H1 (cell line): ENCODE data around the gene SIX6. TPM values are rescaled to one million over a fixed set of nuclear protein-coding genes. Genes with fewer than 3 reads are reported as not detected.

Experiments used
- CTCF ChIA-PET: fragments of 300-600 bp; sonication (Branson Sonifier 250); formaldehyde crosslinking; loops from one replicate; lab custom pipeline; 2021; ENCODE audit not compliant: partially characterized antibody; lab: Charles Lee
- POLR2A ChIA-PET: fragments of 300-600 bp; sonication (Branson Sonifier 250); formaldehyde crosslinking; loops from one replicate; lab custom pipeline; 2021; ENCODE audit warnings: inconsistent platforms; ENCODE audit not compliant: partially characterized antibody; lab: Charles Lee
- DNase-seq, 2 experiments: peaks; one replicate each; pipeline versions ENCODE4 v3.0.0 to v3.0.0-alpha.2; 2010 to 2022; ENCODE audit warnings: low spot score in 2 of 2, low read depth in 1 of 2, mixed read lengths in 1 of 2
- FAIRE-seq: peaks from 2 replicates; lab custom pipeline; 2011; peaks lifted over from hg19 to GRCh38; lab: Jason Lieb, UNC
- H2AFZ ChIP-seq: 2 replicates; pipeline ENCODE4 v1.8.1; 2012; ENCODE audit warnings: low read length, inconsistent platforms
- H2AK5ac ChIP-seq: 2 replicates; pipeline ENCODE4 v1.6.1; 2013; ENCODE audit warnings: low read depth, low read length
- H2BK120ac ChIP-seq: replicated peaks from 2 replicates; pipeline ENCODE3; 2013; ENCODE audit warnings: low read depth, low read length, inconsistent platforms
- H2BK12ac ChIP-seq: 2 replicates; pipeline ENCODE4 v1.6.1; 2013; ENCODE audit warnings: low read depth, low read length
- H2BK15ac ChIP-seq: 2 replicates; pipeline ENCODE4 v1.6.1; 2013; ENCODE audit warnings: low read length
- H2BK20ac ChIP-seq: 2 replicates; pipeline ENCODE4 v1.6.1; 2013; ENCODE audit warnings: low read length
- H2BK5ac ChIP-seq: 2 replicates; pipeline ENCODE4 v1.6.1; 2013; ENCODE audit warnings: low read depth, low read length
- H3K14ac ChIP-seq: 2 replicates; pipeline ENCODE4 v1.6.1; 2013; ENCODE audit warnings: inconsistent platforms; ENCODE audit not compliant: insufficient read length
- H3K18ac ChIP-seq: 2 replicates; pipeline ENCODE4 v1.6.1; 2013; ENCODE audit warnings: low read length; ENCODE audit errors: extremely low read depth
- H3K23ac ChIP-seq: 2 replicates; pipeline ENCODE4 v1.6.1; 2013; ENCODE audit warnings: inconsistent platforms; ENCODE audit not compliant: insufficient read length
- H3K23me2 ChIP-seq: 2 replicates; pipeline ENCODE4 v1.6.1; 2013; ENCODE audit warnings: low read depth, low read length
- H3K27ac ChIP-seq: 2 replicates; pipeline ENCODE4 v1.6.1; 2011; ENCODE audit warnings: low read depth, low read length, inconsistent platforms
- H3K27me3 ChIP-seq, 4 experiments: replicated peaks in 1 of 4; 1 replicate in 1 of 4; 2 replicates in 3 of 4; pipeline versions ENCODE4 v1.6.1 to v1.8.1; 2011 to 2013; ENCODE audit warnings: low read length in 3 of 4, mild to moderate bottlenecking in 3 of 4, inconsistent platforms in 2 of 4, mixed read lengths in 2 of 4, moderate library complexity in 1 of 4; ENCODE audit not compliant: control insufficient read depth in 3 of 4, insufficient read depth in 3 of 4; ENCODE audit errors: extremely low read depth in 1 of 4
- H3K36me3 ChIP-seq, 4 experiments: 2 replicates each; pipeline versions ENCODE4 v1.6.1 to v1.8.1; 2011 to 2013; ENCODE audit warnings: mild to moderate bottlenecking in 4 of 4, low read length in 3 of 4, moderate library complexity in 2 of 4, control low read depth in 1 of 4, inconsistent platforms in 1 of 4; ENCODE audit not compliant: insufficient read depth in 4 of 4, control insufficient read depth in 2 of 4
- H3K4ac ChIP-seq: replicated peaks from 2 replicates; pipeline ENCODE3; 2013; ENCODE audit warnings: low read length, low read depth, mixed read lengths, inconsistent platforms; ENCODE audit not compliant: insufficient read length
- H3K4me1 ChIP-seq, 4 experiments: replicated peaks in 1 of 4; 1 replicate in 1 of 4; 2 replicates in 3 of 4; pipeline versions ENCODE4 v1.6.1 to v1.8.1; 2011 to 2013; ENCODE audit warnings: low read length in 3 of 4, inconsistent platforms in 2 of 4, mixed read lengths in 1 of 4; ENCODE audit not compliant: insufficient read depth in 4 of 4, control insufficient read depth in 3 of 4
- H3K4me2 ChIP-seq, 2 experiments: 2 replicates each; pipeline versions ENCODE4 v1.6.1 to v1.8.1; 2011 to 2013; ENCODE audit warnings: low read depth in 2 of 2, low read length in 2 of 2, control low read depth in 1 of 2, inconsistent platforms in 1 of 2, mild to moderate bottlenecking in 1 of 2; ENCODE audit not compliant: insufficient read depth in 1 of 2
- H3K4me3 ChIP-seq, 4 experiments: fragments of 200-600, 300-600 bp in 1 of 4; sonication (generic), shearing (Covaris generic), sonication (Bioruptor Twin) in 1 of 4; 2 replicates each; pipeline versions ENCODE4 v1.5.1 to v1.8.1; 2011 to 2016; ENCODE audit warnings: low read length in 4 of 4, low read depth in 3 of 4, control low read depth in 2 of 4, inconsistent platforms in 2 of 4, mild to moderate bottlenecking in 2 of 4, mixed read lengths in 1 of 4, moderate library complexity in 1 of 4; ENCODE audit not compliant: insufficient read depth in 2 of 4; ENCODE audit errors: extremely low read depth in 1 of 4
- H3K56ac ChIP-seq: replicated peaks from 2 replicates; pipeline ENCODE3; 2013; ENCODE audit warnings: low read depth, mild to moderate bottlenecking, mixed read lengths, low read length, inconsistent platforms; ENCODE audit not compliant: insufficient read length
- H3K79me1 ChIP-seq: 2 replicates; pipeline ENCODE4 v1.6.1; 2013; ENCODE audit warnings: low read depth, low read length, control low read depth
- H3K79me2 ChIP-seq, 2 experiments: 2 replicates each; pipeline versions ENCODE4 v1.6.1 to v1.8.1; 2012 to 2013; ENCODE audit warnings: low read length in 2 of 2, mild to moderate bottlenecking in 2 of 2, inconsistent platforms in 1 of 2; ENCODE audit not compliant: insufficient read depth in 2 of 2, control insufficient read depth in 1 of 2
- H3K9ac ChIP-seq, 4 experiments: replicated peaks in 1 of 4; 1 replicate in 1 of 4; 2 replicates in 3 of 4; pipeline versions ENCODE4 v1.6.1 to v1.8.1; 2011 to 2013; ENCODE audit warnings: low read depth in 3 of 4, low read length in 3 of 4, control low read depth in 2 of 4, mild to moderate bottlenecking in 2 of 4, moderate library complexity in 2 of 4, inconsistent platforms in 1 of 4; ENCODE audit errors: extremely low read depth in 1 of 4
- H3K9me3 ChIP-seq, 2 experiments: 2 replicates each; pipeline versions ENCODE4 v1.6.1 to v1.8.1; 2012 to 2013; ENCODE audit warnings: mild to moderate bottlenecking in 2 of 2, moderate library complexity in 2 of 2, control low read depth in 1 of 2, inconsistent platforms in 1 of 2, low read depth in 1 of 2, low read length in 1 of 2, mixed read lengths in 1 of 2; ENCODE audit not compliant: insufficient read depth in 2 of 2
- H4K20me1 ChIP-seq, 2 experiments: replicated peaks in 1 of 2; 2 replicates each; pipeline versions ENCODE3 to v1.8.1; 2011 to 2013; ENCODE audit warnings: inconsistent platforms in 2 of 2, low read length in 2 of 2, mild to moderate bottlenecking in 1 of 2; ENCODE audit not compliant: insufficient read depth in 2 of 2, control insufficient read depth in 1 of 2
- H4K5ac ChIP-seq: 2 replicates; pipeline ENCODE4 v1.6.1; 2013; ENCODE audit warnings: low read length, low read depth, mixed read lengths, inconsistent platforms; ENCODE audit not compliant: insufficient read length
- H4K8ac ChIP-seq: 2 replicates; pipeline ENCODE4 v1.8.0; 2013; ENCODE audit warnings: mild to moderate bottlenecking, moderate library complexity, low read length, inconsistent platforms; ENCODE audit not compliant: insufficient read depth; ENCODE audit errors: extremely low read depth
- H4K91ac ChIP-seq: replicated peaks from 2 replicates; pipeline ENCODE3; 2013; ENCODE audit warnings: low read length, mixed read lengths, inconsistent platforms; ENCODE audit not compliant: insufficient read length
- ASH2L ChIP-seq: fragments of 200-600, 300-600 bp; sonication (generic); IDR thresholded peaks from one replicate; pipeline ENCODE4 v1.7.1; 2017; ENCODE audit warnings: low read length
- BACH1 ChIP-seq: IDR thresholded peaks from 2 replicates; pipeline ENCODE4 v1.6.1; 2012; ENCODE audit warnings: low read length, improper control_type of control experiment
- BCL11A ChIP-seq, 2 experiments: IDR thresholded peaks; one replicate each; pipeline ENCODE4 v1.6.1; 2011; ENCODE audit warnings: low read depth in 2 of 2, low read length in 2 of 2, mild to moderate bottlenecking in 2 of 2
- CBX5 ChIP-seq: fragments of 300-800, 300-1000 bp; sonication (generic); IDR thresholded peaks from 2 replicates; pipeline ENCODE4 v1.7.1; 2016; ENCODE audit warnings: antibody characterized with exemption, low read length, low read depth
- CBX8 ChIP-seq: fragments of 300-800, 300-1000 bp; sonication (generic); IDR thresholded peaks from 2 replicates; pipeline ENCODE4 v1.7.1; 2016; ENCODE audit warnings: low read depth, low read length, borderline replicate concordance
- GABPA ChIP-seq: IDR thresholded peaks from 2 replicates; pipeline ENCODE4 v1.6.1; 2011; ENCODE audit warnings: mild to moderate bottlenecking, low read length, moderate library complexity, borderline replicate concordance; ENCODE audit not compliant: insufficient read depth
- MAFK ChIP-seq: IDR thresholded peaks from 2 replicates; pipeline ENCODE4 v1.6.1; 2012; ENCODE audit warnings: low read depth, mild to moderate bottlenecking, improper control_type of control experiment, low read length
- POLR2AphosphoS5 ChIP-seq: IDR thresholded peaks from 2 replicates; pipeline ENCODE4 v1.6.1; 2011; ENCODE audit warnings: low read depth, low read length
- RNF2 ChIP-seq: fragments of 200-900, 300-1000 bp; sonication (generic); IDR thresholded peaks from 2 replicates; pipeline ENCODE4 v1.7.1; 2016; ENCODE audit warnings: borderline replicate concordance, low read depth, mild to moderate bottlenecking, antibody characterized with exemption, low read length; ENCODE audit not compliant: poor library complexity, severe bottlenecking; ENCODE audit errors: missing control alignments
- SRF ChIP-seq: IDR thresholded peaks from 2 replicates; pipeline ENCODE4 v1.6.1; 2011; ENCODE audit warnings: mild to moderate bottlenecking, low read depth, low read length, moderate library complexity
- WGBS, 2 experiments: shearing (Covaris generic) in 1 of 2; methylation state at CpG; one replicate each; pipeline versions ENCODE4 v1.1.6 to v1.1.7; 2013 to 2015; ENCODE audit warnings: low lambda C conversion rate in 2 of 2, mixed read lengths in 2 of 2, inconsistent platforms in 1 of 2, low coverage in 1 of 2, missing lambda C conversion rate in 1 of 2; ENCODE audit not compliant: insufficient replicate concordance in 2 of 2, insufficient coverage in 1 of 2, insufficient read length in 1 of 2; ENCODE audit errors: extremely low coverage in 1 of 2, missing lambda C conversion rate in 1 of 2; 5-methylcytosine and 5-hydroxymethylcytosine counted together
- polyA plus RNA-seq, 7 experiments: library from polyadenylated mRNA; depleted of rRNA in 3 of 7; stranded (reverse) in 5 of 7; unstranded in 2 of 7; fragments of >200 nt in 5 of 7; fragments of 200-250 nt in 2 of 7; gene quantifications; 1 replicate in 5 of 7; 2 replicates in 1 of 7; 4 replicates in 1 of 7; pipeline versions ENCODE4 v1.2.1 to v1.2.3, GENCODE V29; 2011 to 2013; ENCODE audit warnings: missing spikeins in 2 of 7, mixed read lengths in 2 of 7
- total RNA-seq: library from RNA; stranded (reverse); fragmentation: NEBNext Ultra II Directional; extraction: Animal tissue kit (Norgen Biotek cat#: 25700); gene quantifications from 2 replicates; pipeline ENCODE4 v1.2.1, GENCODE V29; 2021
- TF ChIP-seq, protein P1 (sequence below): IDR thresholded peaks from 2 replicates; pipeline ENCODE4 v1.6.1; 2012; ENCODE audit warnings: inconsistent platforms
- TF ChIP-seq, protein P2 (sequence below): IDR thresholded peaks from 2 replicates; pipeline ENCODE4 v1.6.1; 2011; ENCODE audit warnings: low read length, improper control_type of control experiment

SIX6 gene
- total and polyA plus RNA-seq, 2 of the 8 experiments (the other 6 are each of a cell fraction or from before 2014, with no cell fraction given), result 0.03 TPM; not detected in 1

DNA sequence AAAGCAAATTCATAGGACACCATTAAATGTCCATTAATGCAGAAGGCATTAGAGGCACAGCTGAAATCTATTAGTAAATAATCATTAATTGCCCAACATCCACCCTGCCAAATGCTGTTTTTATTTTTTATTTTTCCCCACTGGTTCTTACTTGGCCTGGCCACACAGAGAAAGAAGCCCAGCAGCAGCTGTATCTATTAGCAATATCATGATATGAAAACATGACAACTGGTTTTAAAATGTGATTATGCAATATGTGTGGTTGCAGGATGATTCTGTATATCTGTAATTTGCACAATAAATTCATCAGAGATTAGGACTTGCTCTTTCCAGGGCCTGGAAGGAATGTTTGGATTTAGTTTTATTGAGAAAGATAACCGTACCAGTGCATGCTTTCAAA, 44.9 kb downstream of the SIX6 start:
- no peak overlapping the region for H3K23ac ChIP-seq
- H3K14ac ChIP-seq, result no peak overlapping the region
- H3K27me3 ChIP-seq, result no peaks in the 10 kb centered on the region
- H2AK5ac ChIP-seq, result no peak overlapping the region
- H3K4me3 ChIP-seq, result no peak overlapping the region
- no peak overlapping the region for H2BK20ac ChIP-seq
- TF ChIP-seq, protein P1, sequence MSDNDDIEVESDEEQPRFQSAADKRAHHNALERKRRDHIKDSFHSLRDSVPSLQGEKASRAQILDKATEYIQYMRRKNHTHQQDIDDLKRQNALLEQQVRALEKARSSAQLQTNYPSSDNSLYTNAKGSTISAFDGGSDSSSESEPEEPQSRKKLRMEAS, result no peak
- TF ChIP-seq GABPA (no peak), SRF (no peak), ASH2L (no peak), BACH1 (no peak), POLR2AphosphoS5 (no peak), BCL11A (IDR thresholded peaks at IDR 0.05; ENCODE audit: low read depth in 2 of 2, low read length in 2 of 2) (no peak), CBX8 (no peak), MAFK (no peak), RNF2 (no peak), CBX5 (no peak)
- TF ChIP-seq, protein P2, sequence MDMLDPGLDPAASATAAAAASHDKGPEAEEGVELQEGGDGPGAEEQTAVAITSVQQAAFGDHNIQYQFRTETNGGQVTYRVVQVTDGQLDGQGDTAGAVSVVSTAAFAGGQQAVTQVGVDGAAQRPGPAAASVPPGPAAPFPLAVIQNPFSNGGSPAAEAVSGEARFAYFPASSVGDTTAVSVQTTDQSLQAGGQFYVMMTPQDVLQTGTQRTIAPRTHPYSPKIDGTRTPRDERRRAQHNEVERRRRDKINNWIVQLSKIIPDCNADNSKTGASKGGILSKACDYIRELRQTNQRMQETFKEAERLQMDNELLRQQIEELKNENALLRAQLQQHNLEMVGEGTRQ, result no peak
- H4K20me1 ChIP-seq, result no peaks in the 10 kb centered on the region
- ChIA-PET POLR2A (no interaction called here), CTCF (interaction anchor here (0.9 to 1.0 kb wide), 2 partner anchors 204 to 226 kb away, joined by 3 to 4 read pairs; no protein-coding TSS in a partner anchor)
- no peak overlapping the region for H3K27ac ChIP-seq
- WGBS, 2 experiments, result 86% methylated on average over 1 of the region's 1 CpG; no CpG with 5 or more reads in 1 of the 2 experiments
- no peak overlapping the region for H2BK120ac ChIP-seq
- no peaks in the 10 kb centered on the region for H3K23me2 ChIP-seq
- no peaks in the 10 kb centered on the region for H3K36me3 ChIP-seq
- no peaks in the 10 kb centered on the region for H3K79me2 ChIP-seq
- no peak overlapping the region for H2BK15ac ChIP-seq
- H3K4me1 ChIP-seq, result no peaks in the 10 kb centered on the region
- H4K8ac ChIP-seq, result no peak overlapping the region
- no peak overlapping the region for H3K9ac ChIP-seq
- no peak overlapping the region for H2BK5ac ChIP-seq
- no peak overlapping the region for H2AFZ ChIP-seq
- H2BK12ac ChIP-seq, result no peak overlapping the region
- H3K79me1 ChIP-seq, result no peaks in the 10 kb centered on the region
- H3K18ac ChIP-seq, result no peak overlapping the region
- H3K56ac ChIP-seq, result no peak overlapping the region
- no peak for DNase-seq
- H3K4ac ChIP-seq, result no peak overlapping the region
- no peak for FAIRE-seq
- no peak overlapping the region for H4K91ac ChIP-seq
- H4K5ac ChIP-seq, result no peak overlapping the region
- H3K9me3 ChIP-seq, result no peaks in the 10 kb centered on the region
- H3K4me2 ChIP-seq, result no peak overlapping the region
